Lower leg skin (tissue), 3 donors: ENCODE data around the gene GLDN.

Experiments used
- CTCF ChIP-seq, 3 donors: fragments of 450-650 bp; IDR thresholded peaks; one replicate each; pipeline ENCODE4 v1.5.1; 2016; ENCODE audit warnings: antibody characterized with exemption in 3 of 3, mild to moderate bottlenecking in 3 of 3, moderate library complexity in 2 of 3
- POLR2A ChIP-seq, 2 donors: fragments of 450-650 bp; IDR thresholded peaks; one replicate each; pipeline ENCODE4 v1.6.1; 2016 to 2017; ENCODE audit warnings: antibody characterized with exemption in 2 of 2, mild to moderate bottlenecking in 1 of 2, moderate library complexity in 1 of 2

DNA sequence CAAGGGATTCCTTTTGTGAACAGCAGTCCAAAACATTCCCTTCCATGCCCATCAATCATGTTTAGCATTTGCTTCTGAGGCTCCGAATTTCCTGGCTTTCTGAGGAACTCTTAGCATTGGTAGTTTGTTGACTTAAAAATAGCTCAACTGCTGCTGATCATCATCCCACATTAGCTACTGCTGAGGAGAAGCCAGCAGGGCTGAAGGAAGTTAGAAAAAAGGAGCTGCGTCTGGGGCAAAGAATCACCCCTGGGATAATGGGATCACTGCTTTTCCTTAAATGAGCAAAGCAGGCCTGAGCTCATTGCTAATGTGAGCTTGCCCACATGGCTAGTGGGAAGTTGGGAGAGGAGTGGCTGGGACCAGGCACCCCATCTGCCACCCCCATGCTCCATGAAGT is 42.8 kb upstream of the GLDN start:
- no peak for TF ChIP-seq CTCF (IDR thresholded peaks at IDR 0.05)
- no peak for TF ChIP-seq POLR2A (IDR thresholded peaks at IDR 0.05)
